ENCODE results near the gene SLC16A11. TPM values are rescaled to one million over a fixed set of nuclear protein-coding genes. Genes with fewer than 3 reads are reported as not detected.

The SLC16A11 gene
- total and polyA plus RNA-seq, 2 of the 4 experiments (the other 2 are of a cell fraction): not detected

DNA sequence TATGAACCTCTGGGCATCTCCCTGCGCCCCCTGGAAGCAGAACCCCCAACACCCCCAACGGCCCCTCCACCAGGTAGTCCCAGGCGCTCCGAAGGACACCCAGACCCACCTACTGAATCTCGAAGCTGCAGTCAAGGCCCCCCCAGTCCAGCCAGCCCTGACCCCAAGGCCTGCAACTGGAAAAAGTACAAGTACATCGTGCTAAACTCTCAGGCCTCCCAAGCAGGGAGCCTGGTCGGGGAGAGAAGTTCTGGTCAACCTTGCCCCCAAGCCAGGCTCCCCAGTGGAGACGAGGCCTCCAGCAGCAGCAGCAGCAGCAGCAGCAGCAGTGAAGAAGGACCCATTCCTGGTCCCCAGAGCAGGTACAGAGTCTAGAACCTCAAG, 19.5 kb downstream of the SLC16A11 start:
- Histone ChIP-seq H3K18ac (ENCODE audit: low read depth, low read length) (no peak overlapping the region), H2BK15ac (ENCODE audit: low read depth, low read length) (no peak overlapping the region), H3K4me2 (ENCODE audit: low read depth, low read length) (no peak overlapping the region), H3K9me1 (ENCODE audit: insufficient read depth, low read length) (no peaks in the 10 kb centered on the region), H3K9ac (ENCODE audit: low read depth, low read length) (no peak overlapping the region), H4K91ac (ENCODE audit: insufficient read depth, low read depth, low read length) (no peak overlapping the region), H2AK9ac (replicated peaks; ENCODE audit: low read depth, low read length, poor library complexity) (no peak overlapping the region), H2AFZ (replicated peaks; ENCODE audit: low read length, poor library complexity) (no peak overlapping the region), H3K4ac (ENCODE audit: low read depth, low read length) (no peak overlapping the region), H2BK5ac (ENCODE audit: low read depth, low read length, poor library complexity, severe bottlenecking) (no peak overlapping the region), H3K27ac (ENCODE audit: insufficient read depth, low read length) (no peak overlapping the region), H4K20me1 (ENCODE audit: insufficient read depth, low read length) (no peaks in the 10 kb centered on the region), H3K79me1 (ENCODE audit: low read depth in 1 of 2, low read length in 2 of 2) (no peaks in the 10 kb centered on the region), H2BK120ac (ENCODE audit: low read depth, low read length) (no peak overlapping the region), H3K4me1 (ENCODE audit: control insufficient read depth, insufficient read depth, low read length) (peaks cover 4% of the 10 kb centered on the region; the same call in 1 of the 2 replicates), H3K4me3 (ENCODE audit: insufficient read depth, low read depth, low read length) (no peak overlapping the region), H4K8ac (ENCODE audit: low read depth in 2 of 2, low read length in 2 of 2) (no peak overlapping the region), H3K14ac (replicated peaks; ENCODE audit: low read depth, low read length) (no peak overlapping the region), H2AK5ac (ENCODE audit: low read depth, low read length) (no peak overlapping the region), H3K23ac (ENCODE audit: low read depth, low read length) (no peak overlapping the region), H2BK20ac (ENCODE audit: low read depth, low read length) (no peak overlapping the region), H3K27me3 (ENCODE audit: control insufficient read depth, insufficient read depth, low read length) (peaks cover 16% of the 10 kb centered on the region; the same call in 1 of the 2 replicates), H4K5ac (ENCODE audit: low read depth, low read length) (no peak overlapping the region), H3K36me3 (ENCODE audit: control insufficient read depth, insufficient read depth, low read length) (no peaks in the 10 kb centered on the region), H3K56ac (ENCODE audit: extremely low read depth, insufficient read depth, low read length) (no peak overlapping the region), H3K9me3 (ENCODE audit: control insufficient read depth, insufficient read depth, low read length) (no peaks in the 10 kb centered on the region)
- in situ Hi-C loops (cut with MboI; ENCODE audit: low sequenced_read_pairs): no loop called here
- POLR2A ChIA-PET (ENCODE audit: unreplicated experiment): no interaction called here
- CTCF ChIA-PET: no interaction called here
- TF ChIP-seq POLR2A (IDR thresholded peaks at IDR 0.05; ENCODE audit: low read depth, low read length) (no peak), RFX5 (IDR thresholded peaks at IDR 0.05; ENCODE audit: low read depth, low read length) (no peak), RCOR1 (IDR thresholded peaks at IDR 0.05; ENCODE audit: insufficient replicate concordance, low read length) (no peak), MAZ (IDR thresholded peaks at IDR 0.05; ENCODE audit: borderline replicate concordance, low read depth, low read length) (no peak), FOS (IDR thresholded peaks at IDR 0.05; ENCODE audit: low read depth, low read length) (no peak), CHD1 (IDR thresholded peaks at IDR 0.05; ENCODE audit: low read depth, low read length) (no peak), NFE2L2 (IDR thresholded peaks at IDR 0.05; ENCODE audit: low read depth, low read length) (no peak)
- TF ChIP-seq, protein P1, sequence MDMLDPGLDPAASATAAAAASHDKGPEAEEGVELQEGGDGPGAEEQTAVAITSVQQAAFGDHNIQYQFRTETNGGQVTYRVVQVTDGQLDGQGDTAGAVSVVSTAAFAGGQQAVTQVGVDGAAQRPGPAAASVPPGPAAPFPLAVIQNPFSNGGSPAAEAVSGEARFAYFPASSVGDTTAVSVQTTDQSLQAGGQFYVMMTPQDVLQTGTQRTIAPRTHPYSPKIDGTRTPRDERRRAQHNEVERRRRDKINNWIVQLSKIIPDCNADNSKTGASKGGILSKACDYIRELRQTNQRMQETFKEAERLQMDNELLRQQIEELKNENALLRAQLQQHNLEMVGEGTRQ (IDR thresholded peaks at IDR 0.05; ENCODE audit: low read depth, low read length): no peak
- TF ChIP-seq, protein P2, sequence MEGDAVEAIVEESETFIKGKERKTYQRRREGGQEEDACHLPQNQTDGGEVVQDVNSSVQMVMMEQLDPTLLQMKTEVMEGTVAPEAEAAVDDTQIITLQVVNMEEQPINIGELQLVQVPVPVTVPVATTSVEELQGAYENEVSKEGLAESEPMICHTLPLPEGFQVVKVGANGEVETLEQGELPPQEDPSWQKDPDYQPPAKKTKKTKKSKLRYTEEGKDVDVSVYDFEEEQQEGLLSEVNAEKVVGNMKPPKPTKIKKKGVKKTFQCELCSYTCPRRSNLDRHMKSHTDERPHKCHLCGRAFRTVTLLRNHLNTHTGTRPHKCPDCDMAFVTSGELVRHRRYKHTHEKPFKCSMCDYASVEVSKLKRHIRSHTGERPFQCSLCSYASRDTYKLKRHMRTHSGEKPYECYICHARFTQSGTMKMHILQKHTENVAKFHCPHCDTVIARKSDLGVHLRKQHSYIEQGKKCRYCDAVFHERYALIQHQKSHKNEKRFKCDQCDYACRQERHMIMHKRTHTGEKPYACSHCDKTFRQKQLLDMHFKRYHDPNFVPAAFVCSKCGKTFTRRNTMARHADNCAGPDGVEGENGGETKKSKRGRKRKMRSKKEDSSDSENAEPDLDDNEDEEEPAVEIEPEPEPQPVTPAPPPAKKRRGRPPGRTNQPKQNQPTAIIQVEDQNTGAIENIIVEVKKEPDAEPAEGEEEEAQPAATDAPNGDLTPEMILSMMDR (conservative IDR thresholded peaks at IDR 0.05; ENCODE audit: low read depth, low read length): no peak
- TF ChIP-seq, protein P3, sequence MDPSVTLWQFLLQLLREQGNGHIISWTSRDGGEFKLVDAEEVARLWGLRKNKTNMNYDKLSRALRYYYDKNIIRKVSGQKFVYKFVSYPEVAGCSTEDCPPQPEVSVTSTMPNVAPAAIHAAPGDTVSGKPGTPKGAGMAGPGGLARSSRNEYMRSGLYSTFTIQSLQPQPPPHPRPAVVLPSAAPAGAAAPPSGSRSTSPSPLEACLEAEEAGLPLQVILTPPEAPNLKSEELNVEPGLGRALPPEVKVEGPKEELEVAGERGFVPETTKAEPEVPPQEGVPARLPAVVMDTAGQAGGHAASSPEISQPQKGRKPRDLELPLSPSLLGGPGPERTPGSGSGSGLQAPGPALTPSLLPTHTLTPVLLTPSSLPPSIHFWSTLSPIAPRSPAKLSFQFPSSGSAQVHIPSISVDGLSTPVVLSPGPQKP (IDR thresholded peaks at IDR 0.05; ENCODE audit: borderline replicate concordance, low read depth, low read length): no peak
- DNase-seq (no peak), ATAC-seq (ENCODE audit: low read depth) (no peak)
- BruUV-seq (replicated peaks): no TSS peak
- dilution Hi-C loops (cut with HindIII; ENCODE audit: low sequenced_read_pairs, unreplicated experiment): no loop called here
- intact Hi-C loops (cut with micrococcal nuclease): loop anchor here (5.0 kb wide), 1 partner anchor 182 kb away; no protein-coding TSS in a partner anchor
- 100% methylated on average over 2 of the region's 8 CpGs; no CpG with 5 or more reads in 1 of the 2 experiments for WGBS, 2 experiments (ENCODE audit: extremely low coverage in 2 of 2, insufficient read length in 1 of 2)

Data from IMR-90 (cell line).